Measurements from ENCODE around the gene TMEM186.

GRCh38 chr16:8801701-8802100, 4.3 kb upstream of the TMEM186 start:
- TF ChIP-seq EP300 (IDR thresholded peaks at IDR 0.05; ENCODE audit: borderline replicate concordance in 1 of 2, low read depth in 1 of 2, low read length in 1 of 2) (no peak), REST (IDR thresholded peaks at IDR 0.05; ENCODE audit: low read depth, low read length) (no peak), POLR2AphosphoS5 (IDR thresholded peaks at IDR 0.05; ENCODE audit: low read depth, low read length) (no peak), CTCF (IDR thresholded peaks at IDR 0.05) (no peak), MXI1 (IDR thresholded peaks at IDR 0.05; ENCODE audit: low read depth, low read length) (no peak), RXRA (IDR thresholded peaks at IDR 0.05; ENCODE audit: borderline replicate concordance, low read depth) (no peak), TAF1 (IDR thresholded peaks at IDR 0.05; ENCODE audit: borderline replicate concordance, low read depth, low read length) (no peak), SMC3 (IDR thresholded peaks at IDR 0.05; ENCODE audit: low read depth, low read length) (no peak), USF2 (IDR thresholded peaks at IDR 0.05; ENCODE audit: borderline replicate concordance, low read depth, low read length) (no peak), JUND (IDR thresholded peaks at IDR 0.05) (no peak), TCF12 (IDR thresholded peaks at IDR 0.05) (no peak), SIN3A (IDR thresholded peaks at IDR 0.05; ENCODE audit: borderline replicate concordance, low read depth, low read length) (no peak), GATA2 (CRISPR knock-in tag; IDR thresholded peaks at IDR 0.05) (no peak), YY1 (IDR thresholded peaks at IDR 0.05; ENCODE audit: low read depth) (no peak)
